HepG2 (cell line): ENCODE results near the gene CYTH2. TPM values are rescaled to one million over a fixed set of nuclear protein-coding genes. Genes with fewer than 3 reads are reported as not detected.

Source experiments
- CHD4 ChIP-seq: fragments of 200-600 bp; sonication (generic); IDR thresholded peaks from 2 replicates; pipeline ENCODE4 v1.7.0; 2017; ENCODE audit warnings: mild to moderate bottlenecking, low read length, borderline replicate concordance
- CREM ChIP-seq, 2 experiments: sonication (generic) in 1 of 2; formaldehyde crosslinking in 1 of 2; IDR thresholded peaks; 2 replicates each; pipeline versions ENCODE4 v1.4.0 to v1.6.1; 2016 to 2020; ENCODE audit warnings: antibody characterized with exemption in 1 of 2, mild to moderate bottlenecking in 1 of 2, missing genetic modification reagents in 1 of 2
- GABPB1 ChIP-seq: IDR thresholded peaks from 2 replicates; pipeline ENCODE4 v1.6.1; 2016; ENCODE audit warnings: mild to moderate bottlenecking, missing genetic modification reagents, moderate library complexity, missing compliant biosample characterization
- IRF2 ChIP-seq: IDR thresholded peaks from 2 replicates; pipeline ENCODE4 v1.6.1; 2018; ENCODE audit warnings: missing genetic modification reagents, missing compliant biosample characterization
- KDM2A ChIP-seq: sonication (generic); formaldehyde crosslinking; IDR thresholded peaks from 2 replicates; pipeline ENCODE4 v1.4.0; 2020; ENCODE audit warnings: low read depth, missing genetic modification reagents, borderline replicate concordance
- NFE2L2 ChIP-seq: fragments of 150-350 bp; IDR thresholded peaks from 2 replicates; pipeline ENCODE4 v1.6.1; 2014; ENCODE audit warnings: low read length
- NR2C2 ChIP-seq: sonication (generic); formaldehyde crosslinking; IDR thresholded peaks from 2 replicates; pipeline ENCODE4 v1.4.0; 2020; ENCODE audit warnings: missing genetic modification reagents, mild to moderate bottlenecking, moderate library complexity, borderline replicate concordance
- SALL1 ChIP-seq: sonication (generic); formaldehyde crosslinking; IDR thresholded peaks from 2 replicates; pipeline ENCODE4 v1.8.0; 2022; ENCODE audit warnings: mild to moderate bottlenecking, missing genetic modification reagents
- SATB2 ChIP-seq: sonication (generic); formaldehyde crosslinking; IDR thresholded peaks from 2 replicates; pipeline ENCODE4 v1.5.0; 2020; ENCODE audit warnings: missing genetic modification reagents
- SMC3 ChIP-seq: IDR thresholded peaks from 2 replicates; pipeline ENCODE4 v1.6.1; 2011; ENCODE audit warnings: low read length, improper control_type of control experiment
- THAP11 ChIP-seq: IDR thresholded peaks from 2 replicates; pipeline ENCODE4 v1.6.1; 2016; ENCODE audit warnings: missing biosample characterization, missing genetic modification reagents
- TRIM24 ChIP-seq: sonication (generic); formaldehyde crosslinking; IDR thresholded peaks from 2 replicates; pipeline ENCODE4 v1.8.0; 2022; ENCODE audit warnings: mild to moderate bottlenecking, missing genetic modification reagents
- polyA plus RNA-seq, 8 experiments: library from polyadenylated mRNA; depleted of rRNA in 3 of 8; stranded (reverse) in 7 of 8; unstranded in 1 of 8; fragments of >200 nt; fragmentation: Illumina TruSeq in 4 of 8; extraction: Trizol in 4 of 8; gene quantifications; 2 replicates each; pipeline versions ENCODE4 v1.2.1 to v1.2.3, GENCODE V29; 2011 to 2016; ENCODE audit warnings: low read depth in 4 of 8, missing spikeins in 1 of 8, mixed read lengths in 1 of 8; ENCODE audit not compliant: insufficient read depth in 1 of 8
- total RNA-seq, 5 experiments: library from RNA; depleted of rRNA; stranded (reverse); fragments of >200 nt; fragmentation: Illumina TruSeq; extraction: Trizol; gene quantifications; 2 replicates each; pipeline ENCODE4 v1.2.3, GENCODE V29; 2016; ENCODE audit warnings: low read depth in 1 of 5
- TF ChIP-seq, protein P1 (sequence below): sonication (generic); formaldehyde crosslinking; IDR thresholded peaks from 2 replicates; pipeline ENCODE4 v1.4.0; 2020; ENCODE audit warnings: missing genetic modification reagents, mild to moderate bottlenecking, borderline replicate concordance
- TF ChIP-seq, protein P2 (sequence below): conservative IDR thresholded peaks from 2 replicates; pipeline ENCODE4 v1.6.1; 2018; ENCODE audit warnings: missing genetic modification reagents
- TF ChIP-seq, protein P3 (sequence below): fragments of 450-650 bp; IDR thresholded peaks from 2 replicates; pipeline ENCODE4 v1.6.1; 2016
- TF ChIP-seq, protein P4 (sequence below), 2 experiments: sonication (generic) in 1 of 2; formaldehyde crosslinking in 1 of 2; IDR thresholded peaks; 2 replicates each; pipeline versions ENCODE4 v1.4.0 to v1.6.1; 2016 to 2020; ENCODE audit warnings: borderline replicate concordance in 1 of 2, low read depth in 1 of 2, mild to moderate bottlenecking in 1 of 2, missing genetic modification reagents in 1 of 2

CYTH2 gene
- total and polyA plus RNA-seq, 2 of the 13 experiments (the other 11 are each of a cell fraction or from before 2014, with no cell fraction given) = 16.5 to 39.3 TPM

DNA sequence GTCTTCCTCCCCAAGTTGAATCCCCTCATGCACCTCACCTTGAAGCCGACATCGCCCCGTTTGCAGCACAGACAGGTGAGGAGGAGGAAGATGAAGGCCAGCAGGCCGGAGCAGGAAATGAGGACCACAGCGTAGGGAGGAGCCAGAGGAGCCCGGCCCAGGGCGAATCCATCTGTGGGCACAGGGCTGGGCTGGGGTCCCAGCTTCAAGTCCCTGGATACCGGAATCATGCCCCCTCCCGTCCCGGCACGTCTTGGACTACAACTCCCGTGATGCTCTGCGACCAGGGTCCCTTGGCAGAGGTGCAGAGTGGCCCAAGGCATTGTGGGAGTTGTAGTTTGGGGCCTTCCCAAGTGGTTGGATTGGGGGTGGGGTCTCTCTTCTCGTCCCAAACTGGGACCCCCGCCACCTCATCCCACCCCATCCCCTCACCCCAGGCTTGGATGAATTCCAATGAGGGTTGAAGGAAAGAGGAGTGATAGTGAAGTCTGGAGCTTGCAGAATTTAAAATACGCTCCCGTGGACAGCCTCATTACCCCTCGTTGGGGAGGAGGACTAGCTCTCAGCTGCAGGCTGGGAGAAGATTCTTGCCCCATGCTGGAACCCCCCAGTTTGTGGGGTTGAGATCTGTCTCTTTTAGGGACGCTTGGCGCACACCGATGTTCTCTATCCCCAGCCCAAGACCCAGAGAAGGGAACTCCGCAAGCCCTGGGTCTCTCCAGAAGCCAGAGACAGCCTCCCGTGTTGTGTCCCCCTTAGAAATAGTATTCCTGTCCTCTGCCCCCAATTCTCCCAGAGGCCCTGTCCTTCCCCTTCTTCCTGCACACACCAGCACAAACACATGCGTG lies 41.5 kb downstream of the CYTH2 start (continued):
- TF ChIP-seq, protein P1, sequence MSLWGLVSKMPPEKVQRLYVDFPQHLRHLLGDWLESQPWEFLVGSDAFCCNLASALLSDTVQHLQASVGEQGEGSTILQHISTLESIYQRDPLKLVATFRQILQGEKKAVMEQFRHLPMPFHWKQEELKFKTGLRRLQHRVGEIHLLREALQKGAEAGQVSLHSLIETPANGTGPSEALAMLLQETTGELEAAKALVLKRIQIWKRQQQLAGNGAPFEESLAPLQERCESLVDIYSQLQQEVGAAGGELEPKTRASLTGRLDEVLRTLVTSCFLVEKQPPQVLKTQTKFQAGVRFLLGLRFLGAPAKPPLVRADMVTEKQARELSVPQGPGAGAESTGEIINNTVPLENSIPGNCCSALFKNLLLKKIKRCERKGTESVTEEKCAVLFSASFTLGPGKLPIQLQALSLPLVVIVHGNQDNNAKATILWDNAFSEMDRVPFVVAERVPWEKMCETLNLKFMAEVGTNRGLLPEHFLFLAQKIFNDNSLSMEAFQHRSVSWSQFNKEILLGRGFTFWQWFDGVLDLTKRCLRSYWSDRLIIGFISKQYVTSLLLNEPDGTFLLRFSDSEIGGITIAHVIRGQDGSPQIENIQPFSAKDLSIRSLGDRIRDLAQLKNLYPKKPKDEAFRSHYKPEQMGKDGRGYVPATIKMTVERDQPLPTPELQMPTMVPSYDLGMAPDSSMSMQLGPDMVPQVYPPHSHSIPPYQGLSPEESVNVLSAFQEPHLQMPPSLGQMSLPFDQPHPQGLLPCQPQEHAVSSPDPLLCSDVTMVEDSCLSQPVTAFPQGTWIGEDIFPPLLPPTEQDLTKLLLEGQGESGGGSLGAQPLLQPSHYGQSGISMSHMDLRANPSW = no peak
- TF ChIP-seq TRIM24 (CRISPR knock-in tag) (no peak), SMC3 (no peak), CHD4 (no peak), GABPB1 (CRISPR knock-in tag) (peak; percentile 69), NFE2L2 (no peak), KDM2A (CRISPR knock-in tag) (peak; percentile 34; the same call in 1 of the 2 replicates), SATB2 (CRISPR knock-in tag) (no peak), NR2C2 (peak; percentile 58), IRF2 (CRISPR knock-in tag) (0 out of 2 replicates have a peak, but pooled peaks have one; percentile 23), THAP11 (CRISPR knock-in tag) (peak; percentile 100), SALL1 (CRISPR knock-in tag) (peak; percentile 28; the same call in 1 of the 2 replicates), CREM (IDR thresholded peaks at IDR 0.05) (peak; percentile 78), CREM (CRISPR knock-in tag; IDR thresholded peaks at IDR 0.05) (no peak)
- TF ChIP-seq, protein P2, sequence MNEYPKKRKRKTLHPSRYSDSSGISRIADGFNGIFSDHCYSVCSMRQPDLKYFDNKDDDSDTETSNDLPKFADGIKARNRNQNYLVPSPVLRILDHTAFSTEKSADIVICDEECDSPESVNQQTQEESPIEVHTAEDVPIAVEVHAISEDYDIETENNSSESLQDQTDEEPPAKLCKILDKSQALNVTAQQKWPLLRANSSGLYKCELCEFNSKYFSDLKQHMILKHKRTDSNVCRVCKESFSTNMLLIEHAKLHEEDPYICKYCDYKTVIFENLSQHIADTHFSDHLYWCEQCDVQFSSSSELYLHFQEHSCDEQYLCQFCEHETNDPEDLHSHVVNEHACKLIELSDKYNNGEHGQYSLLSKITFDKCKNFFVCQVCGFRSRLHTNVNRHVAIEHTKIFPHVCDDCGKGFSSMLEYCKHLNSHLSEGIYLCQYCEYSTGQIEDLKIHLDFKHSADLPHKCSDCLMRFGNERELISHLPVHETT (CRISPR knock-in tag) = 0 out of 2 replicates have a peak, but pooled peaks have one; percentile 26
- TF ChIP-seq, protein P3, sequence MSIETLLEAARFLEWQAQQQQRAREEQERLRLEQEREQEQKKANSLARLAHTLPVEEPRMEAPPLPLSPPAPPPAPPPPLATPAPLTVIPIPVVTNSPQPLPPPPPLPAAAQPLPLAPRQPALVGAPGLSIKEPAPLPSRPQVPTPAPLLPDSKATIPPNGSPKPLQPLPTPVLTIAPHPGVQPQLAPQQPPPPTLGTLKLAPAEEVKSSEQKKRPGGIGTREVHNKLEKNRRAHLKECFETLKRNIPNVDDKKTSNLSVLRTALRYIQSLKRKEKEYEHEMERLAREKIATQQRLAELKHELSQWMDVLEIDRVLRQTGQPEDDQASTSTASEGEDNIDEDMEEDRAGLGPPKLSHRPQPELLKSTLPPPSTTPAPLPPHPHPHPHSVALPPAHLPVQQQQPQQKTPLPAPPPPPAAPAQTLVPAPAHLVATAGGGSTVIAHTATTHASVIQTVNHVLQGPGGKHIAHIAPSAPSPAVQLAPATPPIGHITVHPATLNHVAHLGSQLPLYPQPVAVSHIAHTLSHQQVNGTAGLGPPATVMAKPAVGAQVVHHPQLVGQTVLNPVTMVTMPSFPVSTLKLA = peak; percentile 45
- TF ChIP-seq, protein P4, sequence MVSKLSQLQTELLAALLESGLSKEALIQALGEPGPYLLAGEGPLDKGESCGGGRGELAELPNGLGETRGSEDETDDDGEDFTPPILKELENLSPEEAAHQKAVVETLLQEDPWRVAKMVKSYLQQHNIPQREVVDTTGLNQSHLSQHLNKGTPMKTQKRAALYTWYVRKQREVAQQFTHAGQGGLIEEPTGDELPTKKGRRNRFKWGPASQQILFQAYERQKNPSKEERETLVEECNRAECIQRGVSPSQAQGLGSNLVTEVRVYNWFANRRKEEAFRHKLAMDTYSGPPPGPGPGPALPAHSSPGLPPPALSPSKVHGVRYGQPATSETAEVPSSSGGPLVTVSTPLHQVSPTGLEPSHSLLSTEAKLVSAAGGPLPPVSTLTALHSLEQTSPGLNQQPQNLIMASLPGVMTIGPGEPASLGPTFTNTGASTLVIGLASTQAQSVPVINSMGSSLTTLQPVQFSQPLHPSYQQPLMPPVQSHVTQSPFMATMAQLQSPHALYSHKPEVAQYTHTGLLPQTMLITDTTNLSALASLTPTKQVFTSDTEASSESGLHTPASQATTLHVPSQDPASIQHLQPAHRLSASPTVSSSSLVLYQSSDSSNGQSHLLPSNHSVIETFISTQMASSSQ (IDR thresholded peaks at IDR 0.05; ENCODE audit: low read depth) = no peak
- TF ChIP-seq, protein P4 (CRISPR knock-in tag; IDR thresholded peaks at IDR 0.05; ENCODE audit: borderline replicate concordance) = no peak
